GM12864 (cell line): ENCODE measurements around the gene MGAT4C.

Source experiments
- DNase-seq: peaks from one replicate; pipeline ENCODE4 v3.0.0-alpha.2; 2011; ENCODE audit warnings: low read depth
- H3K4me3 ChIP-seq: 2 replicates; pipeline ENCODE4 v1.5.1; 2011; ENCODE audit warnings: mild to moderate bottlenecking, low read depth, low read length, control low read depth
- TF ChIP-seq, protein P1 (sequence below): IDR thresholded peaks from 2 replicates; pipeline ENCODE4 v1.5.1; 2011; ENCODE audit warnings: low read depth, mild to moderate bottlenecking, moderate library complexity, low read length, control low read depth, inconsistent platforms; ENCODE audit errors: missing control alignments

The MGAT4C gene

DNA sequence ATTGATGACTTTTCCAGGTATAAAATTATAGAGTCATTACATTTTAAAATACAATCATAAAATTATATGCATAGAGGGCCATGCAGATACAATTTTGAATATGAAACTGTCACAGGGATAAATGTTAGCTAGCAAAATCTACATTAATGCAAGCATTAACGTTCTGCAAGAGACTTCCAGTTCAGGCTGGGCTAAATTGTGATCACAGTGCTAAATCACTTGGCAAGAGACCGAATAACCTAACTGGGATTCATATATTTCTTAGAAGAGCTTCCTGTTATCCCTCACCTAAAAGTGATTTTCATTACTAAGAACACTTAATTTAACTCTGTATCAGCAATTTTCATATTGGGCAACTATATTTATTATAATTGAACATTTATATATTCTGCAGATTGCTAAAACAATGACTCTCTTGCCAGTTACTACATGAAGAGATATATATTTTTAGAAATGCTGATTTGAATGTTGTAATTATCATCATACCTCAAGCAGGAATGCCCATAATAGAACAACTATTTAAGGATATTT lies 83.2 kb downstream of the MGAT4C start:
- TF ChIP-seq, protein P1, sequence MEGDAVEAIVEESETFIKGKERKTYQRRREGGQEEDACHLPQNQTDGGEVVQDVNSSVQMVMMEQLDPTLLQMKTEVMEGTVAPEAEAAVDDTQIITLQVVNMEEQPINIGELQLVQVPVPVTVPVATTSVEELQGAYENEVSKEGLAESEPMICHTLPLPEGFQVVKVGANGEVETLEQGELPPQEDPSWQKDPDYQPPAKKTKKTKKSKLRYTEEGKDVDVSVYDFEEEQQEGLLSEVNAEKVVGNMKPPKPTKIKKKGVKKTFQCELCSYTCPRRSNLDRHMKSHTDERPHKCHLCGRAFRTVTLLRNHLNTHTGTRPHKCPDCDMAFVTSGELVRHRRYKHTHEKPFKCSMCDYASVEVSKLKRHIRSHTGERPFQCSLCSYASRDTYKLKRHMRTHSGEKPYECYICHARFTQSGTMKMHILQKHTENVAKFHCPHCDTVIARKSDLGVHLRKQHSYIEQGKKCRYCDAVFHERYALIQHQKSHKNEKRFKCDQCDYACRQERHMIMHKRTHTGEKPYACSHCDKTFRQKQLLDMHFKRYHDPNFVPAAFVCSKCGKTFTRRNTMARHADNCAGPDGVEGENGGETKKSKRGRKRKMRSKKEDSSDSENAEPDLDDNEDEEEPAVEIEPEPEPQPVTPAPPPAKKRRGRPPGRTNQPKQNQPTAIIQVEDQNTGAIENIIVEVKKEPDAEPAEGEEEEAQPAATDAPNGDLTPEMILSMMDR = no peak
- no peak overlapping the region for H3K4me3 ChIP-seq
- DNase-seq = no peak

DNA sequence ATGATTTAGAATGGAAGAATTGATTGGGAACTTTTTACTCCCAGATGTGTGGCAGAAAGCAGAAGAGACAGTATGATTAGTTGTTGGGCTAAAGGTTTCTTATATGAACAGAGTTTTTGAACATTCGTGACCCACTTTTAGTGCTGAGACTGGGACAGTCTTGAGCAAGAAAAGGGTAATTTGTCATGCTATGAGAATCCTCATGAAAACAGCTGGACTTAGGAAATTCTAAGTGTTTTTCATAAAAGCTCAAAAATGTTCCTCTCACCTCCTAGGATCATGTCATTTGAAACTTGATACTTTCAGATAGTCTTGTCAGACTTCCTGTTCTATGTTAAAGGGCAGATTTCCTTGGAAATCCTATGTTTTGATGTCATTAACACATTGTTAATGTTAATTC lies 86.1 kb downstream of the MGAT4C start:
- TF ChIP-seq, protein P1 = no peak
- no peak overlapping the region for H3K4me3 ChIP-seq
- DNase-seq = no peak

DNA sequence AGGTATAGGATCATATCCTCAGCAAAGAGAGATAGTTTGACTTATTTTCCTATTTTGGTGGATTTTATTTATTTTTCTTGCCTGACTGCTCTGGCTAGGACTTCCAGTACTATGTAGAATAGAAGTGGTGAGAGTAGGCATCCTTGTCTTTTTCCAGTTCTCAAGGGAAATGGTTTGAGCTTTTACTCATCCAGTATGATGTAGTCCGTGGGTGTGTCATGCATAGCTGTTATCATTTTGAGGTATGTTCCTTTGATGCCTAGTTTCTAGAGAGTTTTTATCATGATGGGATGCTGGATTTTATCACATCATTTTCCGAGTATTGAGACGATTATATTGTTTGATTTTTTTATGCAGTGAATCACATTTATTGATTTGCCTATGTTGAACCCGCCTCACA lies 97.2 kb downstream of the MGAT4C start:
- no peak overlapping the region for H3K4me3 ChIP-seq
- no peak for DNase-seq
- TF ChIP-seq, protein P1 = no peak

DNA sequence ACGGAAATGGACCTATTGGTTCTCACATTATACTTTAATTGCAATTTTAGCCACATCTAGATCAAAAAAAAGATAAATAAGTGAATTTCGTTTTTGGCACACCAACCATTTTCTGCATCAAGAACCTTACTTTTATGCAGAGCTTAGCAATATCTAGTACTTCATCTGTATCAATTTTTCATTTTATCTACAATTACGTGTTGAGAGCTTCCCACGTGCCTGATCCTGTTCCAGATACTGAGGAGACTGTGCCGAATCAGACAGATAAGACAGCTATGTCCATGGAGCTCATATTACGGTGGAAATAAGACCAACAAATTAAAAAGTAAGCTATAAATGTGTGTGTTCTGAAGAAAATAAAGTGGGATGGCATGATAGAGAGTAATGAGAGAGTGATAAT lies 101.6 kb downstream of the MGAT4C start:
- no peak for DNase-seq
- H3K4me3 ChIP-seq = no peak overlapping the region
- TF ChIP-seq, protein P1 = no peak

DNA sequence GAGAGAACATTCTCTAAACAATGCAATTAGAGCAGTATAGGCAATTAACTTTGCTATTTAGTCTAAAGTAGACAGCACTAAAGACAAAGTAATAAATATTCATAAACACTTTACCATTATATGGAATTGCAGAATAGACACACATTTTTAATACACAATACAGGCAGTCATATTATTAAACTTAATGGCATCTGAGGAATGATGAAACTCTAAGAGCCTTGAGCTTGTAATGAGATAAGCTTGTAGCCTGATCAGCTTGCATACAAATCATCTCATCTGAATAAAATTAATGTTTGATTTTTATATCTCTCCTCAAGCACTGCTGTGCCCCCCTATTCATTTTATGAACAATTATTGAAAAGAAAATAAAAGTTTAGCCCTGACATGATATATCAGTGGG lies 107.6 kb downstream of the MGAT4C start:
- no peak overlapping the region for H3K4me3 ChIP-seq
- TF ChIP-seq, protein P1 = no peak
- no peak for DNase-seq

DNA sequence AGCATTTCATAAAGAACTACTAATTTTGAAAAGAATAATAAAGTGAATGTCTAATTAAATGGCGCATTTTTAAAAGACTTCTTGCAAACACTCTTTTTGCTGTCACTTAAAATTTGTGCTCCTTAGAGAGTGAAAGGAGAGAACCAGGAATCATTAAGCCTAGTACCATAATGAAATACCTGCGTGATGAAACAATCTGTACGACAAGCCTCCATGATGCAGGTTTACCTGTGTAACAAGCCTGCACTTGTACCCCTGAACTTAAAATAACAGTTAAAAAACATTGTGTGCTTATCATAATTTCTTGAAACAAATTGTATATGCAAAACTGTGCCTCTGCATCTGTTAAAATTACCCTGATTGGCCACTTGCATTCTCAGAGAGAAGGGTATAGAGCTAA lies 108.1 kb downstream of the MGAT4C start:
- no peak for DNase-seq
- TF ChIP-seq, protein P1 = no peak
- H3K4me3 ChIP-seq = no peak overlapping the region

DNA sequence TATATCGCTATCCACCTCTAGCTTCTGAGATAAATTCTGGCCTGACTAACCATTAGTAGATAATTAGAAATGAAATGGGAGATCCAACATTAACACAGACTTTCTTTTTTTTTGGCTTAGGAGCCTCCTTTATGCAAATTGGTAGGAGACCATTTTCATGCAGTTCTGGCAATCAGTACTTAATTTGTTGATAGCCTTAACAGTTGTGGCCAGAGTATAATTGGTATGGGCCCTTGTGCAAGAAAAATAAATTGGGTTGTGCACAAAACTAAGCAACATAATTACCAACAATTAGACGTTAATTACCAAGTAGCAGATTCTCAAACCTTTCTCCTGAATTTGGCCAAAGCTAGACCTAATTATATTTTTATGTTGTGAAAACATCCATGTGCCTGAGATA lies 111.0 kb downstream of the MGAT4C start:
- no peak for DNase-seq
- H3K4me3 ChIP-seq = no peak overlapping the region
- TF ChIP-seq, protein P1 = no peak
